ENCODE results near the gene PCDHGA4.
"Not testable (repeated sequence)": the region's sequence is repeated elsewhere in the genome, so short reads cannot be mapped to it uniquely, and the experiment has no call there.

The PCDHGA4 gene

GRCh38 chr5:141354900-141355469, at the start of gene PCDHGA4:
TSS of gene PCDHGA4 (plus strand) at chr5:141355021. CDS start at chr5:141355108, 87 bp downstream.
- no peak within 1 kb of the TSS for H3K4me3 ChIP-seq (ENCODE audit: low read depth, low read length)
- TF ChIP-seq, protein P1, sequence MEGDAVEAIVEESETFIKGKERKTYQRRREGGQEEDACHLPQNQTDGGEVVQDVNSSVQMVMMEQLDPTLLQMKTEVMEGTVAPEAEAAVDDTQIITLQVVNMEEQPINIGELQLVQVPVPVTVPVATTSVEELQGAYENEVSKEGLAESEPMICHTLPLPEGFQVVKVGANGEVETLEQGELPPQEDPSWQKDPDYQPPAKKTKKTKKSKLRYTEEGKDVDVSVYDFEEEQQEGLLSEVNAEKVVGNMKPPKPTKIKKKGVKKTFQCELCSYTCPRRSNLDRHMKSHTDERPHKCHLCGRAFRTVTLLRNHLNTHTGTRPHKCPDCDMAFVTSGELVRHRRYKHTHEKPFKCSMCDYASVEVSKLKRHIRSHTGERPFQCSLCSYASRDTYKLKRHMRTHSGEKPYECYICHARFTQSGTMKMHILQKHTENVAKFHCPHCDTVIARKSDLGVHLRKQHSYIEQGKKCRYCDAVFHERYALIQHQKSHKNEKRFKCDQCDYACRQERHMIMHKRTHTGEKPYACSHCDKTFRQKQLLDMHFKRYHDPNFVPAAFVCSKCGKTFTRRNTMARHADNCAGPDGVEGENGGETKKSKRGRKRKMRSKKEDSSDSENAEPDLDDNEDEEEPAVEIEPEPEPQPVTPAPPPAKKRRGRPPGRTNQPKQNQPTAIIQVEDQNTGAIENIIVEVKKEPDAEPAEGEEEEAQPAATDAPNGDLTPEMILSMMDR (IDR thresholded peaks at IDR 0.05; ENCODE audit: borderline replicate concordance, insufficient read depth, low read depth, low read length): peak; percentile 32; the same call in 1 of the 2 replicates

DNA sequence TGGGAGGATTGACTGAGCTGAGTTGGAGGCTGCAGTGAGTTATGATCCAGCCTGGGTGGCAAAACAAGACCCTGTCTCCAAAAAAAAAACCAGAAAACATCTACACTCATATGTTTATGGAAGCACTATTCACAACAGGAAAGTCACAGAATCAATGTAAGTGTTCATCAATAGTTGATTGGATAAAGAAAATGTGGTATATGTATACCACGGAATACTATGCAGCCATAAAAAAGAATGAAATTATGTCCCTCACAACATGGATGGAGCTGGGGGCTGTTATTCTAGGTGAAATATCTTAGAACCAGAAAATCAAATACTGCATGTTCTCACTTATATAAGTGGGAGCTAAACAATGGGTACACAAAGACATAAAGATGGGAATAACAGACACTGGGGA, 48.2 kb upstream of the PCDHGA4 start:
- no peak overlapping the region for H3K4me3 ChIP-seq (ENCODE audit: low read depth, low read length)
- TF ChIP-seq, protein P1 (IDR thresholded peaks at IDR 0.05; ENCODE audit: borderline replicate concordance, insufficient read depth, low read depth, low read length): no peak

DNA sequence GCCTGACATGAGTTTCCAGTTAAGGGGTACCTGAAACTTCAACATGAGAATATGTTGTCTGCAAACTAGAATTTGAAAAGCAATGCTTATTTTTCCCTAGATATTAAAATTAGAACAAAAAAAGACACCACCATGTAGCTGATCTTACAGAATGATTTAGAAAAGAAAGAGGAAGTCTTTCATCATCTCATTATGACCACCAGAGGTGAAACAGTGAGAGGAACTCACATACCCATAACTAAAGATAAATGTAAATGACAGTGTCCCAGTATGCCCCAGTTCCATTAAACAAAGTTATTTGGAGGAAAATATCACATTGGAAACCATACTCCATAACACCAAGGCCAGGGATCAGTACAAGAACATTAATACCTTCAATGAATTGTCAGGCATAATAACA, 41.1 kb upstream of the PCDHGA4 start:
- no peak overlapping the region for H3K4me3 ChIP-seq (ENCODE audit: low read depth, low read length)
- TF ChIP-seq, protein P1 (IDR thresholded peaks at IDR 0.05; ENCODE audit: borderline replicate concordance, insufficient read depth, low read depth, low read length): no peak

- not testable (repeated sequence) for H3K4me3 ChIP-seq (ENCODE audit: low read depth, low read length)
Measured at GRCh38 chr5:141316963-141317362, 37.9 kb upstream of the PCDHGA4 start.

- no peak overlapping the region for H3K4me3 ChIP-seq (ENCODE audit: low read depth, low read length)
Measured at GRCh38 chr5:141319202-141319601, 35.6 kb upstream of the PCDHGA4 start.

GRCh38 chr5:141319699-141320098, 35.1 kb upstream of the PCDHGA4 start:
- peak overlapping the region; percentile 98 for H3K4me3 ChIP-seq (ENCODE audit: low read depth, low read length)

More at GRCh38 chr5:141319202-141319601, 35.6 kb upstream of the PCDHGA4 start:
- TF ChIP-seq, protein P1 (IDR thresholded peaks at IDR 0.05; ENCODE audit: borderline replicate concordance, insufficient read depth, low read depth, low read length): no peak

DNA sequence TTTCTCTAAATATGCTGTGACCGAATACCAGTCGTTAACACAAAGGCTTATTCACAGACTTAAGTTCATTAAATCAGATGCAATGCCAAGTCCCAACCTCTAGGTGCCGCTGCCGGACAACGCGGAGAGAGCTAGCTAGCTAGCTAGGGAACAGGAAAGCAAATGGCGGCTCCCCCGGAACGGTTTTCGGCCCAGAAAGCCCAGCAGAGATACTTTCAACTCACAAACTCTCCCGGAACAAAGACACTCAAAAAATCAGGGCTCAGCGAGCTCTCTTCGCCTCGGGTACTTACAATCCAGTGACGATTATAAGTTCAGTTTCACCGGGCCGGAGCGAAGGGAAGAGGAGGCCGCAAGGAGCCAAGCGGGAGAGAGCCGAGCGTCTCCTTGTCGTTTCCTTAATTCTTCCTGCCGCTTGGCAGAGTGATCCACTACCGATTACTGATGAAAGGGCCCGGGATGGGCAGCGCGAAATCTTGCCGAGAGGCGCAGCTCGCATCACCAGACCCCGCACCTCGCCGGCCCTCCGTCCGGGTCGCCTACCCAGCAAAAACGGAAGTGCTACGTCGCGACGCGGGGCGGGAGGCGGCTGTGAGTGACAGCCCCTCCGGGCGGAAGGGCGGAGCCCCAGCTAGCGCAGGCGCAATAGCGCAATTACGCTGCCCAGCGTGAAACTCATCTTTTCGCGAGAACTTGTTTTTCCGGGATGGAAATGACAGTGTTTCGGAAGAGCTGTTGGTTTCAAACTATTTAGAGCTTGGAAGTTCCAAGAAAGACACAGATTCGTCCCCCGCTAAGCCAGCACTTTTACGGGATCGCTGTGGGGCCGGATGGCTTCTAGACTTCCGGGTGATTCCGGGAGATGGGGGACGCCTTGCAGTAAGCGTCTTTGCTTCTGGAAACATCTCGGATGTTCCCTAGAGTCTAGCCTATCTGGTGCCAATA, 34.3 kb upstream of the PCDHGA4 start, which contains the start of gene TAF7:
TAF7 (minus strand) TSS at position 560 of the 945 bp plus-strand sequence. CDS start 740 bp downstream, outside the sequence.
- TF ChIP-seq, protein P1 (IDR thresholded peaks at IDR 0.05; ENCODE audit: borderline replicate concordance, insufficient read depth, low read depth, low read length): peak; percentile 84
- H3K4me3 ChIP-seq (ENCODE audit: low read depth, low read length): peak within 1 kb of the TSS; percentile 98

More at GRCh38 chr5:141319699-141320098, 35.1 kb upstream of the PCDHGA4 start:
- TF ChIP-seq, protein P1 (IDR thresholded peaks at IDR 0.05; ENCODE audit: borderline replicate concordance, insufficient read depth, low read depth, low read length): no peak

Measured in GM12875 (cell line).